Left lung (tissue), 10 donors: ENCODE results near the gene SPEG. TPM values are rescaled to one million over a fixed set of nuclear protein-coding genes. Genes with fewer than 3 reads are reported as not detected.

Experiments used
- ATAC-seq: fragments of 200-7000 bp; cut with Tn5 transposase; one replicate; pipeline ENCODE4 v1.9.1; 2020; ENCODE audit warnings: moderate library complexity
- DNase-seq, 4 donors: peaks; one replicate each; pipeline ENCODE4 v3.0.0-alpha.2; 2013 to 2020
- H3K27ac ChIP-seq, 2 donors: fragments of 200-600 bp; sonication (generic) in 1 of 2; one replicate each; pipeline versions ENCODE4 v1.5.0 to v1.8.0; 2020 to 2021
- H3K27me3 ChIP-seq, 2 donors: fragments of 200-600 bp; sonication (generic) in 1 of 2; one replicate each; pipeline versions ENCODE4 v1.5.0 to v1.8.0; 2020 to 2021
- H3K36me3 ChIP-seq, 2 donors: fragments of 200-600 bp; sonication (generic) in 1 of 2; one replicate each; pipeline versions ENCODE4 v1.5.0 to v1.8.0; 2020 to 2021
- H3K4me1 ChIP-seq, 2 donors: fragments of 200-600 bp; one replicate each; pipeline ENCODE4 v1.8.0; 2021
- H3K4me3 ChIP-seq, 2 donors: fragments of 200-600 bp; sonication (generic) in 1 of 2; one replicate each; pipeline versions ENCODE4 v1.5.0 to v1.8.0; 2020 to 2021; ENCODE audit warnings: mild to moderate bottlenecking in 1 of 2
- H3K9me3 ChIP-seq, 2 donors: fragments of 200-600 bp; sonication (generic) in 1 of 2; one replicate each; pipeline versions ENCODE4 v1.5.0 to v1.8.0; 2020 to 2021
- intact Hi-C, 2 donors: fragments of 100-400 bp; cut with DNase I; formaldehyde crosslinking; loops; one replicate each; pipeline versions ENCODE4 v1.11.2 to v1.14.2; 2022
- polyA plus RNA-seq, 6 donors: library from polyadenylated mRNA; unstranded; fragments of 120-200 nt; gene quantifications; one replicate each; pipeline ENCODE4 v1.2.1, GENCODE V29; 2013; ENCODE audit not compliant: insufficient read length in 6 of 6
- total RNA-seq, 2 donors: library from RNA; stranded (reverse); fragmentation: NEBNext Ultra II Directional; extraction: Animal tissue kit (Norgen Biotek cat#: 25700); gene quantifications; one replicate each; pipeline ENCODE4 v1.2.1, GENCODE V29; 2021
- TF ChIP-seq, protein P1 (sequence below), 2 donors: fragments of 200-600 bp; sonication (generic) in 1 of 2; IDR thresholded peaks; one replicate each; pipeline versions ENCODE4 v1.5.0 to v1.8.0; 2021; ENCODE audit warnings: antibody characterized with exemption in 2 of 2
- donor health status: DM: no; HTN: yes; CAD: no.
- donor health status: DM: no; HTN: no; CAD: no.

Gene SPEG
- total and polyA plus RNA-seq, 8 donors: 7.3 to 34.2 (median 25.1) TPM

DNA sequence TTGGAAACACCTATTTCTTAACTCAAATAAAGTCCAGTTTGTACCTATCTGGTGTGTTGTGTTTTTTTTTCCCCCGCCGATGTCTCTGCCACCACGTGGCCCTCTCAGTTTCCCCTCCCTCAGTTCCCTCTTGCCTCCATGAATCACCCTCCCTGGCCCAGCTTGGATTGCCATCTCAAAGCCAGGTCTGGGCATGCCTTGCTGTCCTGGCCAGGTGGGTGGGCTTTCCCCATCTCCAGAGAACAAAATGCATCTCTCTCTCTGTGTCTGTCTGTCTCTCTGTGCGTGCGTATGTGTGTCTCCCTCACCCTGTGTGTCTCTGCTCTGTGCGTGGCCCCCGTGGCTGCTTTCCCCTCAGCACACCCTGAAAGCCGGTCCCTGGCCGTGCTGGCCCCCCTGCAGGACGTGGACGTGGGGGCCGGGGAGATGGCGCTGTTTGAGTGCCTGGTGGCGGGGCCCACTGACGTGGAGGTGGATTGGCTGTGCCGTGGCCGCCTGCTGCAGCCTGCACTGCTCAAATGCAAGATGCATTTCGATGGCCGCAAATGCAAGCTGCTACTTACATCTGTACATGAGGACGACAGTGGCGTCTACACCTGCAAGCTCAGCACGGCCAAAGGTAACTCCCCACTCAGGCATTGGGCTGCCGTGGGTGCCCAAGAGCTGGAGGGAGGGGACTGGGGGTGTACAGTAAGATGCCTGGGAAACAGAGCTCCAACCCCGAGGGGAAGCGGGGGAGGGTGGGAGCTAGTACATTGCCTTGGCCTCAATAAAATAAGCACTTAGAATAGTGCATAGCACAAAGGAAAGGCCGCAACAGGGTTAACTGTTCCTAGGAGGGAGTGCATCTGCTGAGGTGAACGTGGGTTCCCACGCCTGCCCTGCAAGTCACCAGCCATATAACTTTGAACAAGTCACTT, 32.4 kb downstream of the SPEG start:
- H3K27ac ChIP-seq: no peak overlapping the region
- H3K4me3 ChIP-seq: no peak overlapping the region
- peaks cover 0 to 13% of the 10 kb centered on the region in 2 donors for H3K27me3 ChIP-seq
- no peaks in the 10 kb centered on the region for H3K9me3 ChIP-seq
- no peak for ATAC-seq
- intact Hi-C loops: no loop called here
- TF ChIP-seq, protein P1, sequence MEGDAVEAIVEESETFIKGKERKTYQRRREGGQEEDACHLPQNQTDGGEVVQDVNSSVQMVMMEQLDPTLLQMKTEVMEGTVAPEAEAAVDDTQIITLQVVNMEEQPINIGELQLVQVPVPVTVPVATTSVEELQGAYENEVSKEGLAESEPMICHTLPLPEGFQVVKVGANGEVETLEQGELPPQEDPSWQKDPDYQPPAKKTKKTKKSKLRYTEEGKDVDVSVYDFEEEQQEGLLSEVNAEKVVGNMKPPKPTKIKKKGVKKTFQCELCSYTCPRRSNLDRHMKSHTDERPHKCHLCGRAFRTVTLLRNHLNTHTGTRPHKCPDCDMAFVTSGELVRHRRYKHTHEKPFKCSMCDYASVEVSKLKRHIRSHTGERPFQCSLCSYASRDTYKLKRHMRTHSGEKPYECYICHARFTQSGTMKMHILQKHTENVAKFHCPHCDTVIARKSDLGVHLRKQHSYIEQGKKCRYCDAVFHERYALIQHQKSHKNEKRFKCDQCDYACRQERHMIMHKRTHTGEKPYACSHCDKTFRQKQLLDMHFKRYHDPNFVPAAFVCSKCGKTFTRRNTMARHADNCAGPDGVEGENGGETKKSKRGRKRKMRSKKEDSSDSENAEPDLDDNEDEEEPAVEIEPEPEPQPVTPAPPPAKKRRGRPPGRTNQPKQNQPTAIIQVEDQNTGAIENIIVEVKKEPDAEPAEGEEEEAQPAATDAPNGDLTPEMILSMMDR (IDR thresholded peaks at IDR 0.05): no peak
- no peaks in the 10 kb centered on the region for H3K36me3 ChIP-seq
- no peaks in the 10 kb centered on the region for H3K4me1 ChIP-seq
- DNase-seq: peak in 1 of 4 donors; percentile 77

DNA sequence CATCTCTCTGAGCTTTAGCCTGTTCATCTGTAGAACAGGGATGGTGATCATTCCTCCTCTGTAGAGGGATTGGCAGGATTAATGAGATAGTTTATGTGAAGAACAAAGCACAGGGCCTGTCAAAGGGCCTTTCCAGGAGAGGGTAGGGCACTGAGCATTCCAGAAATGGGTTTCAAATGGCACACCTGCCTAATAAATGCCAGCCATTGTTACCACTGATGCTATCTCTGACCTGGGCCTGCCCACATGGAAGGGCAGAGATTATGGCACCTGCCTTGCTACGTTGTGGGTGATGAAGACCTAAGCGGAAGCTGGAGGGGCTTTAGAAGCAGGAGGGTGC, 33.1 kb downstream of the SPEG start:
- TF ChIP-seq, protein P1 (IDR thresholded peaks at IDR 0.05): no peak
- peaks cover 0 to 16% of the 10 kb centered on the region in 2 donors for H3K27me3 ChIP-seq
- intact Hi-C loops: no loop called here
- no peak overlapping the region for H3K27ac ChIP-seq
- H3K4me3 ChIP-seq: no peak overlapping the region
- ATAC-seq: no peak
- no peaks in the 10 kb centered on the region for H3K4me1 ChIP-seq
- H3K36me3 ChIP-seq: no peaks in the 10 kb centered on the region
- H3K9me3 ChIP-seq: no peaks in the 10 kb centered on the region
- DNase-seq: no peak

DNA sequence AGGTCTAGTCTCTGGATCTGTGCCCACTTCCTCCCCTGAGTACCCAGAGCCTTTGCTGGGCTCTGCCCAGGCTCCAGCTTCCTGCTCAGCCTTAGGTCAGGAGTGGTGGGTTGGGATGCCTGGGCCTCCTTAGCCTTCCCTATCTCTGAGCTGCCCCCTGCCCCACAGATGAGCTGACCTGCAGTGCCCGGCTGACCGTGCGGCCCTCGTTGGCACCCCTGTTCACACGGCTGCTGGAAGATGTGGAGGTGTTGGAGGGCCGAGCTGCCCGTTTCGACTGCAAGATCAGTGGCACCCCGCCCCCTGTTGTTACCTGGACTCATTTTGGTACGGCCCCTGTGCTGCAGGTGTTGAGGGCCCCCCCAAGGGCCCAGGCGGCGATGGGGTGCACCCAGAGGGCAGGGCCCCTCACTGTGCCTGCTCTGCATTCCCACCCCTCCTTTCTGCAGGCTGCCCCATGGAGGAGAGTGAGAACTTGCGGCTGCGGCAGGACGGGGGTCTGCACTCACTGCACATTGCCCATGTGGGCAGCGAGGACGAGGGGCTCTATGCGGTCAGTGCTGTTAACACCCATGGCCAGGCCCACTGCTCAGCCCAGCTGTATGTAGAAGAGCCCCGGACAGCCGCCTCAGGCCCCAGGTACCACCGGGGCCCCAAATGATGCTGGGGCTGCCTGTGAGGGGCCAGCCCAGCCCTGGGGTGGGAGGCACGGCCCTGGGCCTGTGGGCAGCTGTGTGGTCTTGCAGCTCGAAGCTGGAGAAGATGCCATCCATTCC, 34.0 kb downstream of the SPEG start:
- Histone ChIP-seq H3K4me1 (no peaks in the 10 kb centered on the region), H3K9me3 (no peaks in the 10 kb centered on the region), H3K27me3 (peaks cover 0 to 24% of the 10 kb centered on the region in 2 donors), H3K27ac (no peak overlapping the region), H3K36me3 (no peaks in the 10 kb centered on the region), H3K4me3 (no peak overlapping the region)
- DNase-seq (peak in 1 of 4 donors; percentile 68), ATAC-seq (no peak)
- TF ChIP-seq, protein P1 (IDR thresholded peaks at IDR 0.05): no peak
- intact Hi-C loops: no loop called here

DNA sequence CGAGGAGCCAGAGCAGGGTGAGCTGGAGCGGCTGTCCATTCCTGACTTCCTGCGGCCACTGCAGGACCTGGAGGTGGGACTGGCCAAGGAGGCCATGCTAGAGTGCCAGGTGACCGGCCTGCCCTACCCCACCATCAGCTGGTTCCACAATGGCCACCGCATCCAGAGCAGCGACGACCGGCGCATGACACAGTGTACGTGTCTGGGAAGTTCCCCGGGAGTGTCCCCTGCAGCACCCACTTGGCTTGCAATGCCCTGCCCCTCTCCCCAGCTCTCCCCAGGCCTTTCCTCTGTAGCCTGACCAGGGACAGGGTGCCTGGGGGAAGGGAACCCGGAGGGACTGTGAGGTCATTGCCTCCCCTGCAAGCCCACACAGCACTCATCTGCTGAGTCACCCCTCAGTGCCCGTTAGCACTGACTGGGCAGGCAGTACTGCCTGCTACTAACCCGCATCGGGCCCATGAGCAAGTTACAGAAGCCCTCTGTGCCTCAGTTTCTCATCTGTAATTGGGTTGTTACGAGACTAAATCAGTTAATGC, 34.6 kb downstream of the SPEG start:
- Histone ChIP-seq H3K27me3 (peaks cover 0 to 26% of the 10 kb centered on the region in 2 donors), H3K36me3 (no peaks in the 10 kb centered on the region), H3K27ac (no peak overlapping the region), H3K4me3 (no peak overlapping the region), H3K9me3 (no peaks in the 10 kb centered on the region), H3K4me1 (no peaks in the 10 kb centered on the region)
- DNase-seq: peak in 1 of 4 donors; percentile 74
- no peak for ATAC-seq
- intact Hi-C loops: no loop called here
- TF ChIP-seq, protein P1 (IDR thresholded peaks at IDR 0.05): no peak

DNA sequence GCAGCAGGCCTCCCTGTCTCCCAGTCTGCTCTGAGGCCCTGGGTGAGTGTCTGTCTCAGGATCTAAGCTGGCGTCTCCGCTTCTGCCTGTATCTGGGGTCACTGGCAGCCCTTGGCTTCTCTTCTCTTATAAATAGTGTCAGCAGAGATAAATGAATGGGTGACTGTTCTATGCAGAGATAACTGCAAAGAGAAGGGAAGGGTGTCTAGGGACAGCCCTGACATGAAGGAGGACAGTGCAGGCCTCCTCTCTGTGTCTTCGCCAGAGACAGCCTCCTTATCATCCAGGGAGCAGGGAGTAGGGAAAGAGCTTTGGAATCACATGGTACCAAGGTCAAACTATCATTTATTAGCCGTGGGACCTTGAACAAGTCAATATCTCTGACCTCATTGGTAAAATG, 35.8 kb downstream of the SPEG start:
- H3K36me3 ChIP-seq: no peaks in the 10 kb centered on the region
- intact Hi-C loops: no loop called here
- TF ChIP-seq, protein P1 (IDR thresholded peaks at IDR 0.05): no peak
- no peaks in the 10 kb centered on the region for H3K9me3 ChIP-seq
- no peak overlapping the region for H3K27ac ChIP-seq
- H3K27me3 ChIP-seq: peaks cover 0 to 26% of the 10 kb centered on the region in 2 donors
- ATAC-seq (no peak), DNase-seq (no peak)
- no peak overlapping the region for H3K4me3 ChIP-seq
- H3K4me1 ChIP-seq: no peaks in the 10 kb centered on the region
